ENCODE data around the gene YY1.
"Not testable (repeated sequence)": the region's sequence is repeated elsewhere in the genome, so short reads cannot be mapped to it uniquely, and the experiment has no call there.

DNA sequence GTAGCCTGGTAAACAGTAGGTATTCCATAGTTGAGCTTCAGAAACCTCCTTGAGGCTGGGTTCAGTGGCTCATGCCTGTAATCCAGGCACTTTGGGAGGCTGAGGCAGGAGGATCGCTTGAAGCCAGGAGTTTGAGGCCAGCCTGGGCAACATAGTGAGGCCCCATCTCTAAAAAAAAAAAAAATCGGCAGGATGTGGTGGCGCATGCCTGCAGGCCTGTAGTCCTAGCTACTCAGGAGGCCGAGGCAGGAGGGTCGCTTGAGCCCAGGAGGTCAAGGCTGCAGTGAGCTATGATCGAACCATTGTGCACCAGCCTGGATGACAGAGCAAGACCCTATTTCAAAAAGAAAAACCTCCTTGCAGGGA lies 69.5 kb downstream of the YY1 start:
- TF ChIP-seq EZH2 (IDR thresholded peaks at IDR 0.05; ENCODE audit: borderline replicate concordance, low read length) = not testable (repeated sequence)
- TF ChIP-seq, protein P1, sequence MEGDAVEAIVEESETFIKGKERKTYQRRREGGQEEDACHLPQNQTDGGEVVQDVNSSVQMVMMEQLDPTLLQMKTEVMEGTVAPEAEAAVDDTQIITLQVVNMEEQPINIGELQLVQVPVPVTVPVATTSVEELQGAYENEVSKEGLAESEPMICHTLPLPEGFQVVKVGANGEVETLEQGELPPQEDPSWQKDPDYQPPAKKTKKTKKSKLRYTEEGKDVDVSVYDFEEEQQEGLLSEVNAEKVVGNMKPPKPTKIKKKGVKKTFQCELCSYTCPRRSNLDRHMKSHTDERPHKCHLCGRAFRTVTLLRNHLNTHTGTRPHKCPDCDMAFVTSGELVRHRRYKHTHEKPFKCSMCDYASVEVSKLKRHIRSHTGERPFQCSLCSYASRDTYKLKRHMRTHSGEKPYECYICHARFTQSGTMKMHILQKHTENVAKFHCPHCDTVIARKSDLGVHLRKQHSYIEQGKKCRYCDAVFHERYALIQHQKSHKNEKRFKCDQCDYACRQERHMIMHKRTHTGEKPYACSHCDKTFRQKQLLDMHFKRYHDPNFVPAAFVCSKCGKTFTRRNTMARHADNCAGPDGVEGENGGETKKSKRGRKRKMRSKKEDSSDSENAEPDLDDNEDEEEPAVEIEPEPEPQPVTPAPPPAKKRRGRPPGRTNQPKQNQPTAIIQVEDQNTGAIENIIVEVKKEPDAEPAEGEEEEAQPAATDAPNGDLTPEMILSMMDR (conservative IDR thresholded peaks at IDR 0.05 in 1 of 2, IDR thresholded peaks at IDR 0.05 in 1 of 2; ENCODE audit: extremely low read depth in 1 of 2, insufficient read depth in 1 of 2, low read depth in 1 of 2, low read length in 2 of 2) = not testable (repeated sequence)

Data from mammary epithelial cell (primary cell).